ENCODE results near the gene TAF15.

- TF ChIP-seq CTCF (IDR thresholded peaks at IDR 0.05; ENCODE audit: poor library complexity, severe bottlenecking), result no peak
- no peak for TF ChIP-seq TAF1 (IDR thresholded peaks at IDR 0.05; ENCODE audit: low read depth)
- TF ChIP-seq RAD21 (conservative IDR thresholded peaks at IDR 0.05), result no peak
- TF ChIP-seq MXI1 (conservative IDR thresholded peaks at IDR 0.05; ENCODE audit: poor library complexity, severe bottlenecking), result no peak
Measured at GRCh38 chr17:35891269-35891668, 82.0 kb downstream of the TAF15 start.
